Activated naive CD4-positive, alpha-beta T cell treated with anti-CD3 and anti-CD28 coated beads, Interleukin-2, amount 10 ng/mL, durations not matched to agents 5 hours and 36 hours (primary cell): ENCODE results near the gene UBE2B. TPM values are rescaled to one million over a fixed set of nuclear protein-coding genes. Genes with fewer than 3 reads are reported as not detected.

Experiments
- total RNA-seq, 2 experiments: library from RNA; stranded (reverse); gene quantifications; one replicate each; pipeline ENCODE4 v1.2.3, GENCODE V29; 2021

UBE2B gene
- 10 to 100 TPM; 95.5 to 99.0 TPM for total RNA-seq

DNA sequence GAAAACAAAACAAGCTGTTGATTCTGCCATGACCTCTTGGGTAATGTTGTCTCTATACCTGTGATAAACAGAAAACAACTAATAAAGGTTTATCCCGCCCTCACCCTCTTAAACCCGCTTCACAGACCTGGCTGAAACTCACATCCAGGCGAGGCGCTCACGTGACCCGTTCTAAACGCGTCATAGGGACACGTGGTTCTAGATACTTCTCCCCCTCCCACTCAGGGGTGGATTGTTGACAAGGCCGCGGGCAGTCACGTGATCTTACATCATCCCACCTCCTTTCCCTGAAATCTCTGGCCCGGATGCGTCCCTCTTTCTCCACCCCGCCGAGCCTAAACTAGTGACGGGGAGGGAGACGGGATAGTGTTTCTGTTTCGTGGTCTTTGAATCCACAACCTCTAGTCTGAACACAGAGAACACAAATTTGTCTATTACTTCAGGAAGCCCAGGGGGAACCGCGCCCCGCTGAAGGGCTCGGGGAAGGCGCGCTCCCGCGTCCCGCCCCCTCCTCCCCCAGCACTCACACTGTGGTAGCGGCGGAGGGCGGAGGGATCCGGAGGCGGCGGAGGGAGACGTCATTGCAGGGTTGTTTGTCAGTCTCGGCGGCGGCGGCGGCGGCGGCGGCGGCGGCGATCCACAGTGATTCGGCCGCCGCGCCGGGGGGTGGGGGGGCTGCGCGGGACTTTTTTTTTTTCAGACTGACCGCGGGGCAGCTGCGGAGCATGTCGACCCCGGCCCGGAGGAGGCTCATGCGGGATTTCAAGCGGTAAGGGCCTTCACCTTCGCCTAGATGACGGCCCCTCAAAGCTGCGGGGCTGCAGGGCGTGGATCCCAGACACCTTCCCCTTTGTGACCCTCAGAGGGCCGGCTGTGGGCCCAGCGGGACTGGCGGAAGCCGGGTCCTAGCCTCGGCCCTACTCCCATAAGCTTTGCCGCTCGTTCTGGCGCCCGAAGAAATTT, at the start of gene UBE2B:
TSS of gene UBE2B (plus strand) at position 699 of the 963 bp plus-strand sequence. CDS start at position 726, 27 bp downstream.

DNA sequence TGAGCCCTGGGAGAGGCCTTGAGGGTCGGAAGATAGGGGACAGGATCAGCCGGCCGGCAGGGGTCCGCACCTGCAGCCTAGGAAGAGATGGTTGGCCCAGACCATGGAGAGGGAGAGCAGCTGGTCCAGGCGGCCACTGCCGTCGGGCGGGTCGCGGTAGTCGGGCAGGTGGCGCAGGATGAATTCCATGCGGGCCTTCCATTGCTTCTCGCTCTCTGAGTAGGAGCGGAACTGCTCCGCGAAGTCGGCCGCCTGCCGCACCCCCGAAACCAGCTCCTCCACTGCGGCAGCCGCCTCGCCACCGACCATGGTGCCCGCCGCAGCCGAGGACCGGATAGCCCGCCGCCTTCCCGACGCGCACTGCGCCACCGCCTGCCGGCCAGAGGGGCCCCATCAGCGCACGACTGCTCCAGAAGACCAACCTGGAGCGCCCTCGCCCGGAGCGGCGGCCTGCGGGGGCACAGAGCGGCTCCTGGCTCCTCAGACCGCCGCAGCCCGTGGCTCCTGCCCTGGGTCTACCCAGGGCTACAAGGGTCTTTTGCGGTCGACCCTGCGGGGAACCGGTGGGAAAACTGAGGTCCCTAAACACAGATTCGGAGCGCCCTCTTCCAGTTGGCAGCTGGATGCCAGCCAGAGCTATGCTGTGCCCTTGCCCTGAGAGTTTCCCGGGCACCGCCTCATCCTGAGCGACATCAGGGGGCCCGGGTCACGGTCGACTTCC, 40.3 kb downstream of the UBE2B start, which contains the start of gene CDKN2AIPNL:
TSS of gene CDKN2AIPNL (minus strand) at position 336 of the 721 bp plus-strand sequence. CDS start at position 309, 27 bp downstream.

Other genes starting within 250 kb of the UBE2B start
- gene SKP1, start 194.6 kb upstream of the UBE2B start, total RNA-seq, result 100 to 1,000 TPM; 182 TPM
- 100 to 1,000 TPM; 123 to 124 TPM for gene PPP2CA, start 145.5 kb upstream of the UBE2B start, total RNA-seq
- gene CDKL3, start 4.4 kb upstream of the UBE2B start, total RNA-seq, result 1 to 10 TPM in 1 of 2 experiments, under 1 TPM in 1; 0.94 to 1.8 TPM
- 10 to 100 TPM; 17.5 to 18.5 TPM for gene CDKN2AIPNL, start 40.3 kb downstream of the UBE2B start, total RNA-seq
- 10 to 100 TPM; 81.4 to 82.0 TPM for gene JADE2, start 154.1 kb downstream of the UBE2B start, total RNA-seq